Nephron progenitor cell (in vitro differentiated cells): ENCODE measurements around the gene C8G.

Source experiments
- DNase-seq: peaks from one replicate; pipeline ENCODE4 v3.0.0; 2021
- H3K27ac Mint-ChIP-seq: 2 replicates; pipeline ENCODE4 v1.8.0; 2021; ENCODE audit warnings: mild to moderate bottlenecking, moderate library complexity, mixed read lengths
- H3K27me3 Mint-ChIP-seq: 2 replicates; pipeline ENCODE4 v1.8.0; 2021; ENCODE audit warnings: mild to moderate bottlenecking, low read depth, mixed read lengths; ENCODE audit not compliant: poor library complexity
- H3K36me3 Mint-ChIP-seq: 2 replicates; pipeline ENCODE4 v1.8.0; 2021; ENCODE audit warnings: low read depth, mixed read lengths
- H3K4me1 Mint-ChIP-seq: 2 replicates; pipeline ENCODE4 v1.8.0; 2021; ENCODE audit warnings: mixed read lengths
- H3K4me3 Mint-ChIP-seq: 2 replicates; pipeline ENCODE4 v1.8.0; 2021; ENCODE audit warnings: mild to moderate bottlenecking, moderate library complexity, mixed read lengths
- H3K9me3 Mint-ChIP-seq: 2 replicates; pipeline ENCODE4 v1.8.0; 2021; ENCODE audit warnings: mild to moderate bottlenecking, moderate library complexity, mixed read lengths
- TF ChIP-seq, protein P1 (sequence below): fragments of 200-600 bp; sonication (generic); IDR thresholded peaks from 2 replicates; pipeline ENCODE4 v1.5.0; 2021; ENCODE audit warnings: antibody characterized with exemption

Gene C8G

GRCh38 chr9:136936645-136937170 is 8.3 kb upstream of the C8G start:
- H3K36me3 Mint-ChIP-seq = peaks cover 63% of the 10 kb centered on the region
- DNase-seq = no peak
- TF ChIP-seq, protein P1, sequence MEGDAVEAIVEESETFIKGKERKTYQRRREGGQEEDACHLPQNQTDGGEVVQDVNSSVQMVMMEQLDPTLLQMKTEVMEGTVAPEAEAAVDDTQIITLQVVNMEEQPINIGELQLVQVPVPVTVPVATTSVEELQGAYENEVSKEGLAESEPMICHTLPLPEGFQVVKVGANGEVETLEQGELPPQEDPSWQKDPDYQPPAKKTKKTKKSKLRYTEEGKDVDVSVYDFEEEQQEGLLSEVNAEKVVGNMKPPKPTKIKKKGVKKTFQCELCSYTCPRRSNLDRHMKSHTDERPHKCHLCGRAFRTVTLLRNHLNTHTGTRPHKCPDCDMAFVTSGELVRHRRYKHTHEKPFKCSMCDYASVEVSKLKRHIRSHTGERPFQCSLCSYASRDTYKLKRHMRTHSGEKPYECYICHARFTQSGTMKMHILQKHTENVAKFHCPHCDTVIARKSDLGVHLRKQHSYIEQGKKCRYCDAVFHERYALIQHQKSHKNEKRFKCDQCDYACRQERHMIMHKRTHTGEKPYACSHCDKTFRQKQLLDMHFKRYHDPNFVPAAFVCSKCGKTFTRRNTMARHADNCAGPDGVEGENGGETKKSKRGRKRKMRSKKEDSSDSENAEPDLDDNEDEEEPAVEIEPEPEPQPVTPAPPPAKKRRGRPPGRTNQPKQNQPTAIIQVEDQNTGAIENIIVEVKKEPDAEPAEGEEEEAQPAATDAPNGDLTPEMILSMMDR = no peak
- peak overlapping the region; percentile 81 for H3K27ac Mint-ChIP-seq
- H3K9me3 Mint-ChIP-seq = peaks cover 8% of the 10 kb centered on the region
- H3K27me3 Mint-ChIP-seq = no peaks in the 10 kb centered on the region
- no peaks in the 10 kb centered on the region for H3K4me1 Mint-ChIP-seq
- H3K4me3 Mint-ChIP-seq = no peak overlapping the region

GRCh38 chr9:136937186-136938001 is 7.6 kb upstream of the C8G start:
- Mint-ChIP-seq H3K27me3 (no peaks in the 10 kb centered on the region), H3K4me3 (no peak overlapping the region), H3K36me3 (peaks cover 57% of the 10 kb centered on the region), H3K4me1 (no peaks in the 10 kb centered on the region), H3K9me3 (peaks cover 4% of the 10 kb centered on the region), H3K27ac (peak overlapping the region; percentile 57)
- TF ChIP-seq, protein P1 = no peak
- DNase-seq = no peak

DNA sequence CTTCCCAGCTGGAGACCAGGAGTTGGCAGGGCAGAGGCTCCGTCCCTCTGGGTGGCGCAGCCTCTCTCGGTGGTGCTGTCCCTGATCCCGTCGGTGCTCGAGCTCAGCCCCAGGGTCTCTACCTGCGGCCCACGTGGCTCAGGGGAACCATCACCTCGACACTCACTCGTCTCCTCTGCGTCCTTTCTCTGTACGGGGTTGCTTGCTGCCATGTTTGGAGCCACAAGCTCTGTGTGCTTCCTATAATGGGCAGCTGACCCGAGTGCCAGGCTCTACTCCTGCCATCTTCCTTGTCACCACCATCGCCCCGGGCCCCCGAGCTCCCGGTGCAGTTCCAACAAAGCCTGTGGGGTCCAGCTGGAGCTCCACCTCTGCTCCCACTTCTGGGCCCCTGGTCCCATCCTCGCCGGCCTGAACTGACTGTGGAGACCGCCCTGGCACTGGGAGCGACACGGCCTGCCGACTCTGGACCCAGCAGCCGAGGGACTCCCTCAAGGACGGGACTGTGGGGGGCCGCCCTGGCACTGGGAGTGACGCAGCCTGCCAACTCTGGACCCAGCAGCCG is 5.5 kb upstream of the C8G start:
- Mint-ChIP-seq H3K27ac (peak overlapping the region; percentile 52), H3K4me1 (no peaks in the 10 kb centered on the region), H3K9me3 (no peaks in the 10 kb centered on the region), H3K36me3 (peaks cover 38% of the 10 kb centered on the region), H3K4me3 (no peak overlapping the region), H3K27me3 (no peaks in the 10 kb centered on the region)
- no peak for DNase-seq
- TF ChIP-seq, protein P1 = no peak

DNA sequence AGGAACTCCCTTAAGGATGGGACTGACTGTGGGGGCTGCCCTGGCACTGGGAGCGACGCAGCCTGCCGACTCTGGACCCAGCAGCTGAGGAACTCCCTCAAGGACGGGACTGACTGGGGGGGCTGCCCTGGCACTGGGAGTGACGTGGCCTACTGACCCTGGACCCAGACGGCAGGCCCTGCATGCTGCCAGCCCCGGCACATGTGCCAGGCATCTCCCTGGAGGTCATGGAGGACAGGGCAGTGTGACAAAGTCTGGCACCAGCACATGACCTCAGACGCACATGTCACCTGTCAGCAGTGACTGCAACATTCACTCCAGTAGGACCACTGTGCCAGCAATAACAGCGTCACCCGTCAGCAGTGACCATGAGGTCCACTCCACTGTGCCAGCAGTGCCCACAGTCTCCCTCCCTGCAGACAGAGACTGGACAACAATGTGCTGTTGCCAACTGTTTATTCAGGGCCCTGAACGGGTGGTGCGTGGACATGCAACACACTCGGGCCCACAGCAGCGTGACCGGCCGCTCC is 5.0 kb upstream of the C8G start:
- TF ChIP-seq, protein P1 = no peak
- peaks cover 4% of the 10 kb centered on the region for H3K4me1 Mint-ChIP-seq
- no peak for DNase-seq
- no peak overlapping the region for H3K4me3 Mint-ChIP-seq
- H3K27ac Mint-ChIP-seq = no peak overlapping the region
- H3K27me3 Mint-ChIP-seq = no peaks in the 10 kb centered on the region
- peaks cover 34% of the 10 kb centered on the region for H3K36me3 Mint-ChIP-seq
- no peaks in the 10 kb centered on the region for H3K9me3 Mint-ChIP-seq

DNA sequence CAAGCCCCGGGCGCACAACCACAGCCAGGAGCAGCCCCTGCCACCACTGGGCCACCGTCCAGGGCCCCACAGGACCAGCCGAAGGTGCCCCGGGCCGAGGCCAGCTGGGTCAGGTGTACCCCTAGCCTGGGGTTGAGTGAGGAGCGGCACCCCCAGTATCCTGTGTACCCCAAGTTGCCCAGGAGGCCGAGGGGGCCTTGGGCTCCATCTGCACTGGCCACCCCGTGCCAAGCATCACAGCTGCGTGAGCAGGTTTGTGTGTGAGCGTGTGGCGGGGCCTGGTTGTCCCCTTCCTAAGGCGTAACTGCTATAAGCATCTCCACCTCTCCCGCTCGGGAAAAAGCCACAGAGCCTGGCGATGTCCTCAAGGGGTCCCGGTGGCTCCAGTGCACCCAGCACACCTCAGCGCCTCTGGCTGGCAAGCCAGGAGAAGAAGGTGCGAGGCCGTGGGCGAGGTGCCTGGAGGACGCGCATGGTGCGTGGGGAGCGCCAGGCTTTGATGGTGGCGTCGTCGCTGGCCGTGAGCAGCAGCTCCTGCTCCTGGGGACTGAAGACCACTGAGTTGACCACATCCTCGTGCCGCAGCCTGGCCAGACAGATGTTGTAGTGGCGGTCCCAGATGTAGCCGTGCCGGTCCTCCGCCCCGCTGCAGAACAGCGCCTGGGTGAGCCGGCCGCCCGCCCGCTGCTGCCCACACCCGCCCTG is 4.4 kb upstream of the C8G start:
- Mint-ChIP-seq H3K4me3 (no peak overlapping the region), H3K27me3 (no peaks in the 10 kb centered on the region), H3K9me3 (no peaks in the 10 kb centered on the region), H3K36me3 (peaks cover 32% of the 10 kb centered on the region), H3K4me1 (peaks cover 4% of the 10 kb centered on the region), H3K27ac (no peak overlapping the region)
- TF ChIP-seq, protein P1 = no peak
- DNase-seq = no peak
